GM18861 (cell line): ENCODE data around the gene PHACTR3.

Experiments used
- ATAC-seq: cut with Tn5 transposase; IDR thresholded peaks from one replicate; pipeline ENCODE4 v1.9.1; 2021; ENCODE audit not compliant: unreplicated experiment

The PHACTR3 gene

DNA sequence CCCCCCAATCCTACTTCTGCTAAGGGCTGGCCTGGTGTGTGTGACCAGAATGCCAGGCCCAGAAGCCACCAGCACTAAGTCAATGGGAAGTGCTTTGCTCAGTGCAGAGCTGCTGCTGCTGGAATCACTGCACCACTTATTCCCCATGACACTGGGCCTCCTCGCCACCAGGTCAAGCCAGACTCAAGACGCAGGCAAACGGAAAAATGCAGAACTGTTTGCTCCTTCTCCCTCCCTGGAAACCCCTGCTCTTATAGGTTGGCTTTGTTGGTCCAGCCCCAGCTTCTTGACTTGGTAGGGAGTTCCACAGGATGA, 121.9 kb downstream of the PHACTR3 start:
- ATAC-seq, result no peak

DNA sequence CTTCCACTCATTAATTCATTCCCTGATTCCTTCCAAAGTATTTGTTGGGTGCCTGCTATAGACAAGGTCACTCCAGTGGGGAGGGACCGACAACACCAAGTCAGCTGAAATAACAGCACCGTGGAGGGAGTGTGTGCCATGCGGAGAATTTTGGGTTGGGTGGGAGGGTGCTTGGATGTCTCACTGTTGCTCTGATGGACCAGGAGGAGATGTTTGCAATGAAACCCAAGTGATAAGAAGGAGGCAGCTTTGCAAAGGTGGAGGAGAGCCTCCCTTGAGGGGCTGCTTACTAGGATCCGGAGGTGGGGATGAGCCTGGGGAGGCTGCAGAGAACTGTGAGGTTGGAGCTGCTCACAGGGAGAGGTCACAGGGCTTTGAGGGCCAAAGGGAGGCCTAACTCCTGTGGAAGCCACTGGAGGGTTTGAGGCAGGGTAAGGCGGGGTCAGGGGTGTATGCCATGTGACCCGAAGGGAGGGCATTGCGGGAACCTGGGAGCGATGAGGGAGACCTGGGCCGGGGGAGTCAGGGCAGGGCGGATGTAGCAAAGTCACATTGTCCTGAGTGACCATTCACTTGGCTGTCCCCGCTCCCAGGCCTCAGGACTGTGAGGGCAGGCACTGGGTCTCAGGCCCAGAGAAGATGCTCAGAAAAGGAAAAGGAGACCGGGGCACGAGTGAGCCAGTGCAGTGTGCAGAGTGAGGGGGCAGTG, 124.5 kb downstream of the PHACTR3 start:
- ATAC-seq, result no peak

DNA sequence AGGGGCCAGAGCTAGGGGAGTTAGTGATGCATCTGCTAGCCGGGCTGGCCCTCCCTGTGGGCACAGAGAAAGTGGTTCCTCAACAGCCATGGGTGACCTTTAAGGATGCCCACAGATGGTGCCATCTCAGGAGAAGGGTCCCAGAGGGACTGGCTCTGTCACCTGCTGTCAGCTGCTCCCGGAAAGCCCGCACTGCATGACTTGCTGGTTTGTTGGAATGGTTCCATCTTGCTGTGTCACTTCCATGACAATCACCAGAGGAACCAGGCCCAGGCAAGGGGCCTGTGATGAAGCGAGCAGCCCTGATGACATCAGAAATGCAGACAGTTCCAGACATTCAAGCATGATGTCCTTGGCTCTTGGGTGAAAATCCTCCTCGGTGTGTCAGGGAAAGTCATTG, 125.2 kb downstream of the PHACTR3 start:
- ATAC-seq, result no peak

DNA sequence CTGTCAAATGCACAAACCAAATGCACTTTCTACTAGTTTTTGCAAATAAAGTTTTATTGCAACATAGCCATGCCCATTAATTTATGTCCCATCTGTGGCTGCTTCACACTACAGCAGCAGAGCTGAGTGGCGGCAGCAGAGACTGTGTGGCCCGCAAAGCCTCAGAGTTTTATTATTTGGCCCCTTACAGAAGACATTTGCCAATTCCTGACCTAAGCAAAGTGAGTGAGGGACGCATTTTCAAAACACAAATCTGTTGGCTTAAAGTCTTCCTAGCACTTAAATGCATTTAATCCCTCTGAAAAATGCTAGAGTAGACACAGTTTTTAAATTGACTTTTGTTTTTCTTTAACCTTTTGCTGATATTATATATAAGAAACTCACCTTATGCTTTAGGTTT, 126.4 kb downstream of the PHACTR3 start:
- ATAC-seq, result no peak

DNA sequence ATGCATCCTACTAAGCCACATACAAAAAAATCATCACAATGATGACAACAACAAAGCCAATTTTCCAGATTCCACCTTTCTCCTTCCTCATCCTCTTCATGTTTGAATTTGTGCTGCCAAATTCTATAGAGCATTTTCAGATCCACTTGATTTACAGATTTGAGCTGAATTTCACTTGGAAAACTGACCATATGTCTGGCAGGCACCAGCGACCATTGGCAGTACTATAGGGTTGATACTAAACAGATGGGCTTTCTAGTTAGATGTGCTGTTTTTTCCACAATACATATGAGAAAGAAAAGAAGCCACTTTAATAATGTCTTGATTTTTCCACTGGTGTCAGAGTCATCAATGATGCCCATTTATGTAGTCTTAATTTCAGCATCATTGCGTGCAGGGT, 127.0 kb downstream of the PHACTR3 start:
- no peak for ATAC-seq

DNA sequence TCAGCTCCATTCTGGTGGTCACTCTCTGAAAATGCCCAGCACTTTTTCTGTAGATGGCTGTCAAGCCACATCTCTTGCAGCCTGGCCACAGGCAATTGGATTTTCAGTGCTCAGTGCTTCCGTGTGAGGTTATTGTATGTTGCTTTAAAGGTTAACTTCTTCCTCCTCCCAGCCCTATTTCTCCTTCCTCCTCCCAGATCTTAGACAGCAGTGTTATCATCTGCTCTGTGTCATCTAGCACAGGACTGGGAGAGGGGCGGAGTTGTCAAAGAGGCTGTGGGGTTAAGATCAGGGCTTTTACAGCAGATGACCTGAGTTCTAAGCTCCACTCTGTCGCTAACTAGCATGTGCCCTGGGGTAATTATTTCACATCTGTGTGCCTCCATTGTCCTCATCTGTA, 129.0 kb downstream of the PHACTR3 start:
- ATAC-seq, result no peak

DNA sequence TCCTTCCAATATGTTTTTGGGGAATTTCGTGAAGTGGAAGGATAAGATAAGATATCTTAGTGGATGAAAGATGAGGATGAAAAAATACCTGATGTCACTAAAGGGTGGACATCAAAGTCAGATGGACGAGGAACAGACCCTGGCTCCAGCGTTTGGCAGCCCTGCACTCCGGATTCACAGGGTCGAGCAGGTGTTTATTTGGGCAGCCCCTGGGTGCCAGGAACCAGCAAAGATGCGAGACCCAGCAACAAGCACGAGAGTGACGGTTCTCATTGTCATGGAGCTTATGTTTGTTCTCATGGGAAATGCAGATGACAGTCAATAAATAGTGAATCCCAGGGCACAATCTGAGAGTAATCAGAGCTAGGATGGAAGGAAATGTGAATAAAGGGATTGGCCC, 131.1 kb downstream of the PHACTR3 start:
- ATAC-seq, result no peak

DNA sequence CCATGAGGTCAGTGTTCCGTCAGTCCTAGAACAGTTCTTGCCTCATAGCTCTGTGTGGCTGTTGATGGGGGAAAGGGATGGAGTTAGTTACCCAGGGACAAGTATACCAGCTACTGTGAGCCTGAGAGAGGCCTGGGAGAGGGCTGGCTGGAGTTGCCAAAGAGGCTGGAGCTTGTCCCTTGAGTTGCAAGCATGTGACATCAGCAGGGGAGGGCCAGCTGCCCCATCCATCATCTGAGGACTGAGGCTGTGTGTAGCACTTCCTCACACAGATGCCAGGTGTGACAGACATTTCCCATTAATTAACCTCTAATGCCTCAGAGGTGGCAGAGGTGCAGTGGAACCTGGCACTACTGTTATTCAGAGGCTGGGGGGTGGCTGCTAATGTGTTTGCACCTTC, 131.6 kb downstream of the PHACTR3 start:
- ATAC-seq, result no peak

DNA sequence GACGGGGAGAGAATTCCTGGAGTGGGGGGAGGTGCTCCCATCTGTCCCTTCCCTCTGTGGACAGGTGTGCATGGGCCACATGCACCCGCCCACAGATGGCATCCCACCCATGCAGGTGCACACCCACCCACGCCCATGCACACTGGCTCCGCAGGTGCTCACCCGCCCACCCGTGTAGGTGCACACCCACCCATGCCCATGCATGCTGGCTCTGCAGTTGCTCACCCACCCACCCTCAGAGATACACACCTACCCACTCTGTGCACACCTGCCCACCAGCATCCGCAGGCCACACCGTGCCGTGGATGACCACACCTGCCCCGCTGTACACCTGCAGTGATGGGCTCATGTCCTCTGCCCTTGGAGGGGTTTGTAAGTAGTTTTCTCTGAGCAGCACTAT, 132.0 kb downstream of the PHACTR3 start:
- no peak for ATAC-seq

DNA sequence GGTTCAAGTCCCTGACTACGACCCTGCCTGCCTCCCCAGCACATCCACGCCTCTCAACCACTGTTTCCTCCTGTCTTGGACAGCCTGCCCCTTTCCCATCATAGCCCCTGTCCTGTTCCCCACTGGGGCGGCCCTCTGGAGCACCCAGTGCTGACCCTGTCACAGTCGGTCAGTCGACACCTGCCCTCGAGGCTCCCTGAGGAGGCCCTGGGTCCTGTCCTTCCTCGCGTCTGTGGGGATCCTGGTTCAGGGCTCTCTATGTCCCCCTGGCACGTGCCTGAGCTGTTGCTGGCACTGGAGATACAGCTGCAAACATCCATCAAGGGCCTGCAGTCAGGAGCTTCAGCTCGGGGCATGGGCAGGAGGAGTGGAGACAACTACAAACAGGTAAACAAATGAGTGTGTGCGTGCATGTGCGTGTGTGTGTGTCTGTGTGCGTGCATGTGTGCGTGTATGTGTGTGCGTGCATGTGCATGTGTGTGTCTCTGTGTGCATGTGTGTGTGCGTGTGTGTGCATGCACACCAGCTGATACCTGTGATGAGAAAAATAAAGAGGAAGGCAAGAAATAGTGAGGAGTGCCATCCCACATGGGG, 132.8 kb downstream of the PHACTR3 start:
- ATAC-seq, result no peak

DNA sequence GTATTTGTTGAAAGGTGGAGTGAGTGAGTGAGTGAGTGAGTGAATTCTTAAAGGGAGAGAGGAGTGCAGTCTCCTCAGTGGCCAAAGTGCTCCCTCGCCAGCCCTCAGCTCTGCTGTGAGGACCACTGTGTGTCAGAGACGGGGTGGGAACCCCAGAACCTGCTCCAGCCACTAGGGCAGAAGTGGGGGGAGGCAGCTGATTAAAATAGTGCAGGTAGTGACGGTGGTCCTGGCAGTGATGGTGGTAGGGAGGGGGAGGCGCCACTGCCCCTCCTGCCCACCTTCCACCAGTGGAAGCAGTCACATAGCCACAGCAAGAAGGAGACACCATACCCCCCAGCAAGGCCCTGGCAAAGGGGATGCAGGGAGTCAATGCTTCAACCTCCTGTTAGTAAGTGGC, 133.5 kb downstream of the PHACTR3 start:
- no peak for ATAC-seq

DNA sequence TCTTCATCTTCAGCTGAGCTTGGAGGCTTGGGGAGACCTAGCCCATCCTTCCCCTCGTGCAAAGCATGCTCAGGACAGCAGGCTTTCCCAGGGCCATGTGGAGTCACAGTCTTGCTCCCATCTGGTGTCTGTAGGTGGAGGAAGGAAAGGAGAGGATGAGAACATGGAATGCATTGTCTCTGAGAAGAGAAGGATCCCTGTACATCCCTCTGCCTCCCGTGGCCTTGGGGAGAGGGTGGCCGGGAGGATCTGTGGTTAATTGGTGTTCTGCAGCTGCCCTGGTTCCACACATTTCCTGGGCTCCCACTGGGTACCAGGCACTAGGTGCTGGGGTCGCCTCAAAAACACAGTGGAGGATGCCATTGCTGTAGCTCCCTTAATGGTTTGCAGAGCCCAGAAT, 134.5 kb downstream of the PHACTR3 start:
- ATAC-seq, result no peak

DNA sequence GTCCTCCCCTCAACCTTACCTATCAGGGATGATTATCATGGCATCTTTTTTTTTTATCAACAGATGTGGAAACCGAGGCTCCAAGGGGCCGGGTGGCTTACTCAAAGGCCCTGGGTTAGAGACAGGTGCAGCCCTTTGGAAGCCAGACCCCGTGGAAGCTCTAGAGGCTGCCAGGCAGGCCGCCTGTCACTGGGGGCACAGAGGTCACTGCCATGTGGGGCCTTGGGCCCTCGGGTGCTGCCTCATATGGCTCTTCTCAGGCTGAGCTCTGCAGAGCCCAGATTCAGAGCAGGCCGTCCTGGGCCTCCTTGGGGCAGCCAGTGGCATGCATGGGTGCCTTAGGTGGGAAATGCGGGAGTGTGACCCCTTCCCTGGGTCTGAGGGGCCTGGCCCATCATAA, 136.3 kb downstream of the PHACTR3 start:
- no peak for ATAC-seq

DNA sequence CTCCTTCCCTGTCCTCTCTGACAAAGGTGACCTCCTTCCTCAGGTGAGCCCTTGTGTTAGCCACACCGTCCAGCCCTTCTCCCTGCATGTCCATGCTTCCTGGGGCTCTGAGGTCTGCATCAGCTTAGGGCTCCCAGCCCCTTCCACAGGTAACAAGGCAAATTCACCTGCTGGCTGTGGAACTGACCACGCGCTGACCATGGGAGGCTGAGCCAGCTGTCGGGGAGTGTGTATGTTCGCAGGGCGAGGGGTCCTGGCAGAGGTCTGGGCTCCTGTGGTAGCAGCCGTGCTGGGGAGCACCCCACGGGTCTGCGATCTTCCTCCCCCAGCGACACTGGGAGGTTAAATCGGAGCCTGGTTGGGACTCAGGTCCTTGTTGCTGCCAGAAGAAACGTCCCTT, 136.7 kb downstream of the PHACTR3 start:
- ATAC-seq, result no peak

DNA sequence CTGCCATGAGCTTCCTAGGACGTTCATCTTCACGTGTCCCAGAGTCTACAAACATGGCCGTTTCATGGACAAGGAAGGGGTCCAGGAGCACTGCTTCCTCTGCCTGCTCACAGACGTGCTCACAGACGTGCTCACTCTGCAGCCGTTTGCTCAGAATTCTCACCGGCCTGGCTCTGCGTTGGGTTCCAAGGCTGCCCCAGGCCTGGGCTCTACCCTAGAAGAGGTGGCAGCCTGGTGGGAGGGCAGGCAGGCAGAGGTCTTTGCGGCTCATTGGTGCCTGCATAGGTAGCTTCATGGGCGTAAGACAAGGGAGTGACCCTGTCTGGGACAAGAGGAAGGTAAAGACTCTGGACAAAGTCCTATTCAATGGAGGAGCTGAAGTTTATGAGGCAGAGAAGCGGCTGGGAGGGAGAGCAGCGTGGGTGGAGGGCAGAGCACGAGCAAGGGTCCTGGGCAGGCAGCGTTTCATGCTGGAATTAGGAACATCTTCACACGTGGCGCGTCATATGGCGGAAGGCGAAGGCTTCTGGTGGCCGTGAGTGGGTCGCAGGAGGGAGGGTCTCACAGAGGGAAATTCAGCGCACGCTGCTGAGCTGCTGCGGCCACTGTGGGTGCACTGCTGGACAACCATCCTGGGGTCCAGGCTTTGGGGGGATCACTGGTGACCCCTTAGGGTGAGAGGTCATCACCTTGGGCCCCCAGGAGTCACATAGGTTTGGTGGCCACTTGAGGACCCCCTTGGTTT, 138.2 kb downstream of the PHACTR3 start:
- ATAC-seq, result no peak

DNA sequence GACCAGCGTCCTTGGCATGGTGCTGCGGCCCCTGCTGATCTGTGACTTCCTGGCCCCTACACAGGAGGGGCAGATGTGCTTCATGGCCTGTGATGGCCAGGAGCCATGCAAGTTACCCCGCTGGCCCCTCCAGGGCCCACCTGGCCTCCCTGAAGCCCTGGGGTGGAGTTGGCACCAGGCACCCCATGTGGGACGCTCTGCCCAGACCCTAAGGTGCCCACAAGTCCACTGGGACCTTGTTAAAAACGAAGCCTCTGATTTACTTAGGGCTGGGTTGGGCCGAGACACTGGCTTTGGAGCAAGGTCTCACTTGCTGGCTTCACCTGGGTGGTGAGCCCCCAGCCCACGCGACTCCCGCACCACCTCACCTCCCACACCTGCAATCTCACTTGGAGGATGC, 139.0 kb downstream of the PHACTR3 start:
- ATAC-seq, result no peak

DNA sequence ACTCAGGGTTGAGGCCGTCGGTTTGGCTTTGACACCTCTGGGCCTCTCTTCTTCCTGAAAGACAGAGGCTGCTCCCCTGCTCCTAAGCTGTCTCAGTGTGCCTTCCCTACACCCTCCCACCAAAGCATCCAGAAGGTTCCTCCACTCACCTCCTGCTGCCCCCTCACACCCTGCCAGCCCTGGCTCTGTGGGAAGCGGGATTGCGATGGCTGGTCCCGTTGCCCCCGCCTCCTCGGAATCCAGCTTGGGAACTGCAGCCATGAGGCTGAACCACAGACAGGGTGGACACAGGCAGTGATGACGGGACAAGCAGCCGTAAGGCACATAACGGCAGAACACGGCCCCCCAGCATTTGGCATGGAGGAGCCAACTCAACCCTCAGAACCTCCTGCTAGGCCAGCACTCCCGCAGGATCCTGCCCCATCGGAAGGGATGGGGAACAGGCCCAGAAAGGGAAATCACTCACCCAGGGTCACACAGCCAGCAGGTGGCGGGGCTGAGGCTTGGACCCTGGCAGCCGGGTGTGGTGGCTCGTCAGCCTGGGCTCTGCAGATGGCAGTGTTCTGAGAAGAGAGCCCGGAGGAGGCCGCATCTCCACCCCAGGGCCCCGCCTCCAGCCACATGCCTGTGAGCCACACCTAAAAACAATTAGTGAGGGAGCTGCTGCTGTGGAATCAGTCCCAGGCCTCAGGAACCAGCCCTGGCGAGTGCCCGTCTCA, 139.6 kb downstream of the PHACTR3 start:
- ATAC-seq, result no peak

DNA sequence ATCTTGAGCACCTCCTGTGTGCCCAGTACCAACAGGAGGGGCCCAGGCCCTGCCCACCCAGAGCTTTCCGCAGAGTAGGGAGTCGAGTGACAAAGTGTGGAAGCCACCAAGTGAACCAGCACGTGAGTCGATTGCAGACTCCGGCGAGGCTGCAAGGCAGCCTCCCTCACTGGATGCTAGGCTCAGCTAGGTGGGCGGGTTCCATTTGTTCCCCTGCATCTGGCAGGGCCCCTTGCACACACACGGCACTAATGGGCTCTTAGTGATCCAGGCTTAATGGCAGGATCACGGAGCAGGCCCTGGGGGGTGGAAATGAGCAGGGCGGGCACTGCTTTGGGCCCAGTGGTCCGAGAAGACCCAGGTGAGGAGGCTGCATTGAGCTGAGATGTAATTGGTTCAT, 140.4 kb downstream of the PHACTR3 start:
- no peak for ATAC-seq

DNA sequence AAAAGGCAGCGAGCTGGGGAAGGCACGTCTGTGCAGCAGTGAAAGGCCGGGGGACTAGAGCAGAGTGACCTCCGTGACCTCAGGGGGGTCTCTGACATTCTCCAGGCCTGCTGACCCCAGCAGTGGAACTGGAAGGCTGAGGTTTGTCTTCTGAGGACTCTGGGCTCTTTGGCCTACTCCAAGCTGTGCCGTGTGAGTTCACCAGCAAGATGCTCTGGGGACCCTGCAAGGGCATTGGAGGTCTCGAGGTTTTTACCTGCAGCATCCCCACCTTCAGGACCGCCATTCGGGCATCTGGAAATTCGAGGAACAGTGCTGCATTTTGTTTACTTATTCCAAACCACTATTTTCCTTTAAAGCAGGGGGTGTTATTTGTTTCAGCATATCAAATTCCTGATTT, 140.9 kb downstream of the PHACTR3 start:
- ATAC-seq, result no peak

DNA sequence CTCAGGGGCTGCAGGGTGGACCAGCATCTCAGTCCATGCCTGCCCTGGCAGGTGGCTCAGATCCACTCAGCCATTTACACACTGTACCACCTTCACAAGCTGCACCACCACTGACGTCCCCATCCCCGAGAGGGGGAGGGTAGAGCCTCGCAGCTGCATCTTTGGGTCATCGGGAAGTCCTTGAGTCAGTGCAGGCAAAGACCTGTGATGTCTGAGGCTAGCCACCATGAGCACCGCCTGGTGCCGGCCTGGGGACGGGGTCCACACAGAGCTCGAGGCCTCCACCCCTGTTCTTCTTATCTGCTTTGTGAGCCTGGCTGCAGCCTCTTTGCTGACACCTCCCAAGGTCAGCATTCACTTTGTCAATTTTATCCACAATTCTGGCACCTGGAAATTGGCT, 141.4 kb downstream of the PHACTR3 start:
- no peak for ATAC-seq

DNA sequence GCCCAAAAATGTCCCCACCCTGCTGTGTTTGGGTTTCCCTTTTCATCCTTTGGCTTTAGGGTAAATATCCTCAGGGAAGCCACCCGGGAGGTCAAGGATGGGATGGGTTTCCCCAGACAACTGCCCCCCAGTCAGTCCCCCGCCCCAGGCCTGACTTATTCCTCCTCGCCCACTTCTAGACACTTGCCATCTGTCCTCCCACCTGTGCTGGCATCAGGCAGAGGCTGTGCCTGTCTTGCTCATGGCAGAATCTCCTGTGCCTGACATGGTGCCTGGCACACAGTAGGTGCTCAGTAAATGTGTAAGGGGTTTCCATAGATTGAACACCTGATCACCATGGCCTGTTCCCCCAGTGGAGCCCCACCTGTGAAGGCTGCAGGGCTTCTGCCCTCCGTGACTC, 141.8 kb downstream of the PHACTR3 start:
- no peak for ATAC-seq
